Measurements from ENCODE around the gene HACD1. TPM values are rescaled to one million over a fixed set of nuclear protein-coding genes. Genes with fewer than 3 reads are reported as not detected.

HACD1 gene
- total and polyA plus RNA-seq, 9 donors: 4.8 to 13.6 (median 7.5) TPM

DNA sequence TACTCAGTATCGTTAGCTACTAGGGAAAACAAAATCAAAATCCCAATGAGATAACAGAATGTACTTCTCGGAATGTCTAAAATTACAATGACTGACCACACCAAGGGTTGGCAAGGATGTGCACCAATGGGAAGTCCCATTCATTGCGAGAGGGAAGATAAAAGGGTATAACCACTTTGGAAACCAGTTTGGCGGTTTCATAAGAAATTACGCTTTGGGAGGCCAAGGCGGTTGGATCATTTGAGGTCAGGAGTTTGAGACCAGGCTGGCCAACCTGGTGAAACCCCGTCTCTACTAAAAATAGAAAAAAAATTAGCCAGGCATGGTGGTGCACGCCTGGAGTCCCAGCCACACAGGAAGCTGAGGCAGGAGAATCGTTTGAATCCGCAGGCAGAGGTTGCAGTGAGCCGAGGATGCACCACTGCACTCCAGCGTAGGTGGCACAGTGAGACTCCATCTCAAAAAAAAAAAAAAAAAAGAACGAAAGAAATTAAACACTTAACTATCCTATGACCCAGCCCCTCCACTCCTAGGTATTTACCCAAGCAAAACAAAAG is 7.6 kb downstream of the HACD1 start:
- DNase-seq: no peak
- H3K27ac ChIP-seq: no peak overlapping the region
- H3K9me3 ChIP-seq: no peaks in the 10 kb centered on the region
- no peak overlapping the region for H3K4me3 ChIP-seq
- intact Hi-C loops (cut with DNase I): loop anchor here (5.0 to 10.0 kb wide), 5 partner anchors 125 to 608 kb away; no protein-coding TSS in a partner anchor
- H3K36me3 ChIP-seq: no peaks in the 10 kb centered on the region
- no peaks in the 10 kb centered on the region for H3K4me1 ChIP-seq (ENCODE audit: insufficient read depth)
- TF ChIP-seq POLR2A (IDR thresholded peaks at IDR 0.05) (no peak), EP300 (IDR thresholded peaks at IDR 0.05) (no peak)
- TF ChIP-seq, protein P1, sequence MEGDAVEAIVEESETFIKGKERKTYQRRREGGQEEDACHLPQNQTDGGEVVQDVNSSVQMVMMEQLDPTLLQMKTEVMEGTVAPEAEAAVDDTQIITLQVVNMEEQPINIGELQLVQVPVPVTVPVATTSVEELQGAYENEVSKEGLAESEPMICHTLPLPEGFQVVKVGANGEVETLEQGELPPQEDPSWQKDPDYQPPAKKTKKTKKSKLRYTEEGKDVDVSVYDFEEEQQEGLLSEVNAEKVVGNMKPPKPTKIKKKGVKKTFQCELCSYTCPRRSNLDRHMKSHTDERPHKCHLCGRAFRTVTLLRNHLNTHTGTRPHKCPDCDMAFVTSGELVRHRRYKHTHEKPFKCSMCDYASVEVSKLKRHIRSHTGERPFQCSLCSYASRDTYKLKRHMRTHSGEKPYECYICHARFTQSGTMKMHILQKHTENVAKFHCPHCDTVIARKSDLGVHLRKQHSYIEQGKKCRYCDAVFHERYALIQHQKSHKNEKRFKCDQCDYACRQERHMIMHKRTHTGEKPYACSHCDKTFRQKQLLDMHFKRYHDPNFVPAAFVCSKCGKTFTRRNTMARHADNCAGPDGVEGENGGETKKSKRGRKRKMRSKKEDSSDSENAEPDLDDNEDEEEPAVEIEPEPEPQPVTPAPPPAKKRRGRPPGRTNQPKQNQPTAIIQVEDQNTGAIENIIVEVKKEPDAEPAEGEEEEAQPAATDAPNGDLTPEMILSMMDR (IDR thresholded peaks at IDR 0.05): no peak
- H3K27me3 ChIP-seq: no peaks in the 10 kb centered on the region
- 93% methylated on average over 13 of the region's 13 CpGs for WGBS, 3 donors

DNA sequence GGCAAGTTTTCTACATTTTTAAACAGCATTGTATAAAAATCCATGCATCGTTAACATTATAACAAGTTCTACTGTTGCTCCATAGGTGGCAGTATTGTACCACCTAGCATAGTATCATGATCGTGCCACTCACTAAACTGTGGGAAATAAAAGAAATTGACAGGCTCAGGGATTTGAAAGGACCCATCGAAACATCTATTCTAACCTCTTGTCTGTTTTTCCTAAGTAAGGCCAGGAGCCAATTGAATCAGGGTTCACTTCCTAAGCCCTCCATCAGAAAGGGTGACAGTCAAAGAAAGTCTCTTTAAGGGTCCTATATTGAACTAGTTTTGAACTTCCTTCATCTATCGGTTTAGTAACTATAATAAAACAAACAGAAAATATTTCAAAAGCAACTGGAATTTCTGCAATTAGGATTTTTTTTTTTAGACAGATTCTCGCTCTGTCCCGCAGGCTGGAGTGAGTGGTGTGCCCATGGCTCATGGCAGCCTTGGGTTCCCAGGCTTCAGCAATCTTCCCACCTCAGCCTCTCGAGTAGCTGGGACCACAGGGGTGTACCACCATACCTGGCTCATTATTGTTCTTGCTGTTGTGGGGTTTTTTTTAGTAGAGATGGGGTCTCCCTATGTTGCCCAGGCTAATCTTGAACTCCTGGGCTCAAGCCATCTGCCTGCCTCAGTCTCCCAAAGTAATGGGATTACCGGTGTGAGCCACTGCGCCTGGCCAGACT is 9.4 kb downstream of the HACD1 start:
- WGBS, 3 donors: 50 to 54% (median 52%) methylated on average over 9 of the region's 9 CpGs
- Histone ChIP-seq H3K27ac (no peak overlapping the region), H3K27me3 (no peaks in the 10 kb centered on the region), H3K9me3 (no peaks in the 10 kb centered on the region), H3K4me3 (no peak overlapping the region), H3K4me1 (ENCODE audit: insufficient read depth) (no peaks in the 10 kb centered on the region), H3K36me3 (no peaks in the 10 kb centered on the region)
- TF ChIP-seq, protein P1 (IDR thresholded peaks at IDR 0.05): peak; percentile 54 to 82 (median 76)
- no peak for TF ChIP-seq POLR2A (IDR thresholded peaks at IDR 0.05)
- DNase-seq: no peak
- intact Hi-C loops (cut with DNase I): loop anchor here in 3 of 4 donors (5.0 to 10.0 kb wide), 4 partner anchors 130 to 610 kb away; no protein-coding TSS in a partner anchor

DNA sequence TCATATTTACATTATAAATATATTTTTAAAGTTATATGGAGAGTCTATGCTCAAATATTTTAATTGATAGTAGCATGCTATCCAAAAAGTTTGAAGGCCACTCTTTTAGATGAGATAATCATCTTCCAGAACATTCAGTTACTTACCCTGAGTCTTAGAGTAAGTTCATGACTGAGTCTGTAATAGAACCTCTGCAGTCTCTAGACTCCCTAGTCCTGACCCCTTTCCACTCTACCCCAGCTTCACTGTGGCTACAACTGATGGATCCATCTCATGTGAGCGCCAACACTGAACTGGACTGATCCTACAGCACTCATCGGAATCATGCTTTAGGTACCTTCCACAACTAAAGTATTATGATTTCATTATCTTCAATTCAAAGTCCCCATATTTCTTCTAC is 10.1 kb downstream of the HACD1 start:
- no peaks in the 10 kb centered on the region for H3K36me3 ChIP-seq
- H3K4me3 ChIP-seq: no peak overlapping the region
- H3K27me3 ChIP-seq: no peaks in the 10 kb centered on the region
- TF ChIP-seq, protein P1 (IDR thresholded peaks at IDR 0.05): no peak
- TF ChIP-seq EP300 (IDR thresholded peaks at IDR 0.05): no peak
- TF ChIP-seq POLR2A (IDR thresholded peaks at IDR 0.05): no peak
- DNase-seq: no peak
- H3K9me3 ChIP-seq: no peaks in the 10 kb centered on the region
- intact Hi-C loops (cut with DNase I): loop anchor here in 3 of 4 donors (5.0 to 10.0 kb wide), 4 partner anchors 130 to 610 kb away; no protein-coding TSS in a partner anchor
- H3K4me1 ChIP-seq (ENCODE audit: insufficient read depth): no peaks in the 10 kb centered on the region
- whole genome bisulfite sequencing, 3 donors: 44 to 61% (median 51%) methylated on average over 2 of the region's 2 CpGs
- no peak overlapping the region for H3K27ac ChIP-seq

DNA sequence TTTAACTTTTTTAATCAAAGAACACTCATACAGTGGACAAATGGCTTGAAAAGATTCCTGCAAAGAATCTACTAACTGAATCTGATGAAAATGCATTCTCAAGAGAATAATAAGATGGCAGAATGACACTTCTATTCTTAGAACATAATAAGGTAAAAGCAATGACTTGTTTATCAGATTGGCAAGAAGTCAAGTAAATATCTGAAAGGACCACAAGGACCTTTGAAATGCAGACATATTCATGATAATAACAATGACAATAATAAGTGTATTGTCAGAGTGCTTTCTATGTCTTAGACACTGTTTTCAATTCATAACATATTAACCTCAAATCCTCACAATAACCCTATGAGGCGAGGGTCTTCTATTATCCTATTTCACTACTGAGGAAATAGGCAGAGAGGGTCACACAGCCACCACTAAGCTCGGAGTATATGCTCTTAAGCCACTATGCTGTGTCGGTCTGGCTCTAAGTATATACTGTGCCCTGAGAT is 10.6 kb downstream of the HACD1 start:
- no peak for TF ChIP-seq POLR2A (IDR thresholded peaks at IDR 0.05)
- TF ChIP-seq EP300 (IDR thresholded peaks at IDR 0.05): no peak
- TF ChIP-seq, protein P1 (IDR thresholded peaks at IDR 0.05): no peak
- WGBS, 3 donors: 66% methylated on average over 3 of the region's 3 CpGs
- Histone ChIP-seq H3K27ac (no peak overlapping the region), H3K27me3 (no peaks in the 10 kb centered on the region), H3K9me3 (no peaks in the 10 kb centered on the region), H3K4me1 (ENCODE audit: insufficient read depth) (no peaks in the 10 kb centered on the region), H3K36me3 (no peaks in the 10 kb centered on the region), H3K4me3 (no peak overlapping the region)
- intact Hi-C loops (cut with DNase I): loop anchor here in 3 of 4 donors (5.0 to 10.0 kb wide), 4 partner anchors 131 to 611 kb away; no protein-coding TSS in a partner anchor
- no peak for DNase-seq
